Smooth muscle cell (in vitro differentiated cells): Measurements from ENCODE around the gene ARHGEF6. TPM values are rescaled to one million over a fixed set of nuclear protein-coding genes. Genes with fewer than 3 reads are reported as not detected.

Experiments
- DNase-seq: peaks from one replicate; lab custom pipeline; 2025; ENCODE audit not compliant: unreplicated experiment; lab: John Stamatoyannopoulos, UW
- H2AFZ ChIP-seq: fragments of 200-600 bp; sonication (generic); 2 replicates; pipeline ENCODE4 v1.6.0; 2016; ENCODE audit warnings: antibody characterized with exemption, low read depth, mild to moderate bottlenecking
- H3F3A ChIP-seq: fragments of 200-600 bp; sonication (generic); 2 replicates; pipeline ENCODE4 v1.6.0; 2017; ENCODE audit warnings: antibody characterized with exemption, low read depth
- H3K27ac ChIP-seq: fragments of 200-600 bp; sonication (generic); 2 replicates; pipeline ENCODE4 v1.5.1; 2016; ENCODE audit warnings: low read depth, mild to moderate bottlenecking
- H3K27me3 ChIP-seq: fragments of 200-600 bp; sonication (generic); 2 replicates; pipeline ENCODE4 v1.6.1; 2016; ENCODE audit warnings: low read depth, mild to moderate bottlenecking
- H3K36me3 ChIP-seq: fragments of 200-600 bp; sonication (generic); 2 replicates; pipeline ENCODE4 v1.5.1; 2016; ENCODE audit warnings: low read depth
- H3K4me1 ChIP-seq: fragments of 200-600 bp; sonication (generic); 2 replicates; pipeline ENCODE4 v1.5.1; 2016; ENCODE audit warnings: low read depth
- H3K4me2 ChIP-seq: fragments of 200-600 bp; sonication (generic); 2 replicates; pipeline ENCODE4 v1.6.0; 2016; ENCODE audit warnings: mild to moderate bottlenecking
- H3K4me3 ChIP-seq: fragments of 200-600 bp; sonication (generic); 2 replicates; pipeline ENCODE4 v1.5.1; 2016; ENCODE audit warnings: mild to moderate bottlenecking
- H3K79me2 ChIP-seq: fragments of 200-600 bp; sonication (generic); 2 replicates; pipeline ENCODE4 v1.6.0; 2016; ENCODE audit warnings: low read depth, mild to moderate bottlenecking
- H3K9ac ChIP-seq: fragments of 200-600 bp; sonication (generic); 2 replicates; pipeline ENCODE4 v1.6.0; 2016; ENCODE audit warnings: low read depth
- H3K9me3 ChIP-seq: fragments of 200-600 bp; sonication (generic); replicated peaks from 2 replicates; pipeline ENCODE4 v1.5.1; 2016; ENCODE audit warnings: low read depth
- H4K20me1 ChIP-seq: fragments of 200-600 bp; sonication (generic); 2 replicates; pipeline ENCODE4 v1.6.0; 2016; ENCODE audit warnings: low read depth
- WGBS: methylation state at CpG from one replicate; pipeline ENCODE4 v1.1.7; 2016; ENCODE audit warnings: low lambda C conversion rate; 5-methylcytosine and 5-hydroxymethylcytosine counted together
- polyA plus RNA-seq: library from polyadenylated mRNA; unstranded; fragments of >200 nt; fragmentation: Nextera tagmentation; extraction: Ambion mirVana; gene quantifications from 2 replicates; pipeline ENCODE4 v1.2.1, GENCODE V29; 2016
- total RNA-seq: library from RNA; depleted of rRNA; stranded (reverse); fragments of >200 nt; gene quantifications from 2 replicates; pipeline ENCODE4 v1.2.3, GENCODE V29; 2014
- TF ChIP-seq, protein P1 (sequence below): fragments of 200-600 bp; sonication (generic); IDR thresholded peaks from 2 replicates; pipeline ENCODE4 v1.5.1; 2017; ENCODE audit warnings: borderline replicate concordance, mild to moderate bottlenecking, antibody characterized with exemption; ENCODE audit not compliant: insufficient read depth, poor library complexity, severe bottlenecking

Gene ARHGEF6
- total and polyA plus RNA-seq, 2 experiments from 2014 or later = 2.9 to 4.5 TPM

DNA sequence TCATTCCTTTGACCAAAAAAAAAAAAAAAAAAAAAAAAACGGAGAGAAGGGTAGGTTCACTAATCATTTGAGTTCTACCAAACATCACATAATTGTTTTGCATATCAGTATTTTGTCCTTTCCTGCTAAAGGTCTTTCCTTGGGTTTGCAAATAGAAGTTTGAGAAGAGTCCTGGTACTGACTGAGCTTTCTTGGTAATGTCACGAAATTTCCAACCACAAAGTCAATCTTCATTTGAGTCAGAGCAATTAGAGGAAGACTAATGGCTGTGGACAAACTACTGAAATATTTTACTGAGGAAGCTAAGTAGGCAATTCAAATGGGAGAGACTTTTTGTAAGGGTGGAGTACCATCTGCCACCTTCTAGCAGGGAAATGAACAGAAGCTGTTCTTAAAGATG lies 154.5 kb downstream of the ARHGEF6 start:
- Histone ChIP-seq H2AFZ (no peak overlapping the region), H3K4me2 (no peak overlapping the region), H3K9me3 (no peaks in the 10 kb centered on the region), H3K27ac (no peak overlapping the region), H3F3A (no peaks in the 10 kb centered on the region), H3K4me3 (no peak overlapping the region), H4K20me1 (no peaks in the 10 kb centered on the region), H3K27me3 (no peaks in the 10 kb centered on the region), H3K79me2 (no peaks in the 10 kb centered on the region), H3K4me1 (no peaks in the 10 kb centered on the region), H3K36me3 (no peaks in the 10 kb centered on the region), H3K9ac (no peak overlapping the region)
- DNase-seq = no peak
- TF ChIP-seq, protein P1, sequence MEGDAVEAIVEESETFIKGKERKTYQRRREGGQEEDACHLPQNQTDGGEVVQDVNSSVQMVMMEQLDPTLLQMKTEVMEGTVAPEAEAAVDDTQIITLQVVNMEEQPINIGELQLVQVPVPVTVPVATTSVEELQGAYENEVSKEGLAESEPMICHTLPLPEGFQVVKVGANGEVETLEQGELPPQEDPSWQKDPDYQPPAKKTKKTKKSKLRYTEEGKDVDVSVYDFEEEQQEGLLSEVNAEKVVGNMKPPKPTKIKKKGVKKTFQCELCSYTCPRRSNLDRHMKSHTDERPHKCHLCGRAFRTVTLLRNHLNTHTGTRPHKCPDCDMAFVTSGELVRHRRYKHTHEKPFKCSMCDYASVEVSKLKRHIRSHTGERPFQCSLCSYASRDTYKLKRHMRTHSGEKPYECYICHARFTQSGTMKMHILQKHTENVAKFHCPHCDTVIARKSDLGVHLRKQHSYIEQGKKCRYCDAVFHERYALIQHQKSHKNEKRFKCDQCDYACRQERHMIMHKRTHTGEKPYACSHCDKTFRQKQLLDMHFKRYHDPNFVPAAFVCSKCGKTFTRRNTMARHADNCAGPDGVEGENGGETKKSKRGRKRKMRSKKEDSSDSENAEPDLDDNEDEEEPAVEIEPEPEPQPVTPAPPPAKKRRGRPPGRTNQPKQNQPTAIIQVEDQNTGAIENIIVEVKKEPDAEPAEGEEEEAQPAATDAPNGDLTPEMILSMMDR = no peak
- 35% methylated on average over 2 of the region's 2 CpGs for WGBS

DNA sequence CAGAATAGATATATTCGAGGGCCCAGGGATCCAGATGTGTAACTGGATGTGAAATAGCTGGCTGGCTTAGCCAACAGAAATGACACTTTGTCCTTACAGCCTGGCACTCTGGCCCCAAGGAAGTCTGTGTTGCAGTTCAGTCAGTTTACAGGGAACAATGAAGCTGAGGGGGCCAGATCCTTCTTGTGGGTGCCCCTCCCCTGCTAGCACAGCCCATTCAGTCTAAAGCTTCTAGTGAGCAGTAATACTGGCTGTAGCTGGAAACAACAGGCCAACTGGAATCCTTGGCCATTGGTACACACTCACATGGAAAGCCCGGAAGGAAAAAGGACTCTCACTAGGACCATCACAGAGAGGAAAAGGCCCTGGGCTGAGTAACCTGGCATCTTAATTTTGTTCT lies 155.5 kb downstream of the ARHGEF6 start:
- no peaks in the 10 kb centered on the region for H4K20me1 ChIP-seq
- no peak overlapping the region for H2AFZ ChIP-seq
- no peak overlapping the region for H3K4me2 ChIP-seq
- TF ChIP-seq, protein P1 = no peak
- no peaks in the 10 kb centered on the region for H3K9me3 ChIP-seq
- no peaks in the 10 kb centered on the region for H3F3A ChIP-seq
- WGBS = 78% methylated on average over 2 of the region's 2 CpGs
- H3K4me3 ChIP-seq = no peak overlapping the region
- no peaks in the 10 kb centered on the region for H3K79me2 ChIP-seq
- H3K27ac ChIP-seq = no peak overlapping the region
- no peak overlapping the region for H3K9ac ChIP-seq
- no peak for DNase-seq
- H3K27me3 ChIP-seq = no peaks in the 10 kb centered on the region
- H3K36me3 ChIP-seq = no peaks in the 10 kb centered on the region
- H3K4me1 ChIP-seq = no peaks in the 10 kb centered on the region

DNA sequence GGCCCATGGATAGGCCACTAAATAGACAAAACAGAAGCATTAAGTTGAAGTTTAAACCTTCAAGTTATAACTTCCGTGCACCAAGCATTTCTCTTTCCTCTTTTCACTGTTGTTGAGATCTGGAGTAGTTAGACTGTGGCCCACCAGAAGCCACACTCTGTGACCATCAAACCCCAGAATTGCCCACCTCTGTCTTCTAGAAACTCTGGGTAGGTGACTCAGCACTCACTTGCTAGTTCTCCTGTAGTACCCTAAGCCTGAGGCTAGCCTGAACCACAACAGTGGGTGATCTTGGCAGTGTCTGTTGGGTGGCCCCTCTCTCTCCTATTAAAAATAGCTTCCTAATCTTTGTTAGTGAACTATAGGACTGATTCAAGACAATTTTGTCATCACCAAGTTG lies 157.3 kb downstream of the ARHGEF6 start:
- TF ChIP-seq, protein P1 = no peak
- Histone ChIP-seq H3K4me3 (no peak overlapping the region), H2AFZ (no peak overlapping the region), H3K36me3 (no peaks in the 10 kb centered on the region), H3K9ac (no peak overlapping the region), H3K27me3 (no peaks in the 10 kb centered on the region), H3K79me2 (no peaks in the 10 kb centered on the region), H3K4me2 (no peak overlapping the region), H4K20me1 (no peaks in the 10 kb centered on the region), H3K4me1 (no peaks in the 10 kb centered on the region), H3K27ac (no peak overlapping the region), H3K9me3 (no peaks in the 10 kb centered on the region), H3F3A (no peaks in the 10 kb centered on the region)
- no peak for DNase-seq
- 68% methylated on average over 1 of the region's 1 CpG for WGBS

DNA sequence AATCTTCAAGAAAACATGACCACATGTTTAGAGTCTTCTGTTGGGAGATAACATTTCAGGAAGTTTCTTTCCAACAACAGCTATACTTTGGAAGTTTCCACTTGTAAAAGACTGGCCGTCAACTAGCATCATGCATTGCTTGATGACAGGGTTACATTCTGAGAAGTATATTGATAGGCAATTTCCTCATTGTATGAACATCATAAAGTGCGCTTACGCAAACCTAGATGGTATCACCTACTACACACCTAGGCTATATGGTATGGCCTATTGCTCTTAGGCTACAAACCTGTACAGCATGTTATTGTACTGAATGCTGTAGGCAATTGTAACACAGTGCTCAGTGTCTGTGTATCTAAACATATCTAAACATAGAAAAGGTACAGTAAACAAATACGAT lies 158.2 kb downstream of the ARHGEF6 start:
- Histone ChIP-seq H4K20me1 (no peaks in the 10 kb centered on the region), H3K27ac (no peak overlapping the region), H3K27me3 (no peaks in the 10 kb centered on the region), H3K9ac (no peak overlapping the region), H3K4me2 (no peak overlapping the region), H3K36me3 (no peaks in the 10 kb centered on the region), H3K9me3 (no peaks in the 10 kb centered on the region), H2AFZ (no peak overlapping the region), H3F3A (no peaks in the 10 kb centered on the region), H3K4me3 (no peak overlapping the region), H3K79me2 (no peaks in the 10 kb centered on the region), H3K4me1 (no peaks in the 10 kb centered on the region)
- WGBS = 94% methylated on average over 4 of the region's 4 CpGs
- TF ChIP-seq, protein P1 = no peak
- DNase-seq = no peak
